H1 (cell line): ENCODE data around the gene KCNE1. TPM values are rescaled to one million over a fixed set of nuclear protein-coding genes. Genes with fewer than 3 reads are reported as not detected.

Source experiments
- CBX5 ChIP-seq: fragments of 300-800, 300-1000 bp; sonication (generic); IDR thresholded peaks from 2 replicates; pipeline ENCODE4 v1.7.1; 2016; ENCODE audit warnings: antibody characterized with exemption, low read length, low read depth
- CBX8 ChIP-seq: fragments of 300-800, 300-1000 bp; sonication (generic); IDR thresholded peaks from 2 replicates; pipeline ENCODE4 v1.7.1; 2016; ENCODE audit warnings: low read depth, low read length, borderline replicate concordance
- CHD1 ChIP-seq: IDR thresholded peaks from 2 replicates; pipeline ENCODE4 v1.6.1; 2012; ENCODE audit warnings: low read depth, low read length, improper control_type of control experiment
- E2F6 ChIP-seq: IDR thresholded peaks from 2 replicates; pipeline ENCODE4 v1.6.1; 2012; ENCODE audit warnings: inconsistent platforms
- HDAC2 ChIP-seq, 2 experiments: fragments of 300-600 bp in 1 of 2; sonication (generic) in 1 of 2; IDR thresholded peaks; 2 replicates each; pipeline ENCODE4 v1.6.1; 2011 to 2012; ENCODE audit warnings: low read depth in 2 of 2, low read length in 2 of 2, mild to moderate bottlenecking in 2 of 2, moderate library complexity in 2 of 2, borderline replicate concordance in 1 of 2, inconsistent platforms in 1 of 2
- JUN ChIP-seq: IDR thresholded peaks from 2 replicates; pipeline ENCODE4 v1.6.1; 2011; ENCODE audit warnings: low read depth, mild to moderate bottlenecking, improper control_type of control experiment, low read length
- KDM4A ChIP-seq: IDR thresholded peaks from one replicate; pipeline ENCODE4 v1.7.1; 2012; ENCODE audit warnings: low read depth, mild to moderate bottlenecking, moderate library complexity, low read length, inconsistent platforms; ENCODE audit not compliant: severe bottlenecking
- KDM5A ChIP-seq: fragments of 200-600 bp; IDR thresholded peaks from 2 replicates; pipeline ENCODE4 v1.7.1; 2012; ENCODE audit warnings: mild to moderate bottlenecking, low read length, inconsistent platforms, mixed read lengths
- NRF1 ChIP-seq: IDR thresholded peaks from 2 replicates; pipeline ENCODE4 v1.6.1; 2011; ENCODE audit warnings: mild to moderate bottlenecking, low read depth, low read length, improper control_type of control experiment
- PHF8 ChIP-seq: fragments of 200-600 bp; sonication (generic); conservative IDR thresholded peaks from 2 replicates; pipeline ENCODE4 v1.7.1; 2012; ENCODE audit warnings: low read depth, mild to moderate bottlenecking, inconsistent platforms, low read length, moderate library complexity
- POLR2A ChIP-seq, 2 experiments: IDR thresholded peaks; 1 replicate in 1 of 2; 2 replicates in 1 of 2; pipeline ENCODE4 v1.6.1; 2011; ENCODE audit warnings: low read depth in 2 of 2, low read length in 2 of 2, mild to moderate bottlenecking in 2 of 2; ENCODE audit errors: control extremely low read depth in 1 of 2
- POU5F1 ChIP-seq: IDR thresholded peaks from 2 replicates; pipeline ENCODE4 v1.6.1; 2011; ENCODE audit warnings: low read depth, mild to moderate bottlenecking, low read length, moderate library complexity
- RAD21 ChIP-seq, 2 experiments: IDR thresholded peaks in 1 of 2; conservative IDR thresholded peaks in 1 of 2; 2 replicates each; pipeline ENCODE4 v1.6.1; 2011; ENCODE audit warnings: low read depth in 2 of 2, low read length in 2 of 2, improper control_type of control experiment in 1 of 2, inconsistent platforms in 1 of 2, mild to moderate bottlenecking in 1 of 2, moderate library complexity in 1 of 2
- RBBP5 ChIP-seq: IDR thresholded peaks from 2 replicates; pipeline ENCODE4 v1.7.1; 2012; ENCODE audit warnings: low read depth, mild to moderate bottlenecking, inconsistent platforms, low read length, moderate library complexity, borderline replicate concordance
- RFX5 ChIP-seq: IDR thresholded peaks from 2 replicates; pipeline ENCODE4 v1.6.1; 2011; ENCODE audit warnings: low read depth, low read length, improper control_type of control experiment, borderline replicate concordance
- SAP30 ChIP-seq: fragments of 300-600 bp; sonication (generic); IDR thresholded peaks from 2 replicates; pipeline ENCODE4 v1.7.1; 2012; ENCODE audit warnings: low read length, moderate library complexity, mild to moderate bottlenecking, inconsistent platforms; ENCODE audit not compliant: insufficient read depth, insufficient replicate concordance
- SIX5 ChIP-seq: IDR thresholded peaks from 2 replicates; pipeline ENCODE4 v1.6.1; 2011; ENCODE audit warnings: mild to moderate bottlenecking, low read depth, low read length
- SP1 ChIP-seq: IDR thresholded peaks from 2 replicates; pipeline ENCODE4 v1.6.1; 2011; ENCODE audit warnings: low read depth, low read length
- SRF ChIP-seq: IDR thresholded peaks from 2 replicates; pipeline ENCODE4 v1.6.1; 2011; ENCODE audit warnings: mild to moderate bottlenecking, low read depth, low read length, moderate library complexity
- TAF1 ChIP-seq: IDR thresholded peaks from 2 replicates; pipeline ENCODE4 v1.6.1; 2011; ENCODE audit warnings: mild to moderate bottlenecking, low read depth, low read length
- TCF12 ChIP-seq: IDR thresholded peaks from 2 replicates; pipeline ENCODE4 v1.6.1; 2011; ENCODE audit warnings: low read depth, mild to moderate bottlenecking, low read length
- TEAD4 ChIP-seq: IDR thresholded peaks from 2 replicates; pipeline ENCODE4 v1.6.1; 2012; ENCODE audit warnings: low read depth, low read length, inconsistent platforms, mixed read lengths
- ZNF274 ChIP-seq: IDR thresholded peaks from 2 replicates; pipeline ENCODE4 v1.7.0; 2012; ENCODE audit warnings: low read length, borderline replicate concordance; ENCODE audit errors: extremely low read depth
- polyA plus RNA-seq, 7 experiments: library from polyadenylated mRNA; depleted of rRNA in 3 of 7; stranded (reverse) in 5 of 7; unstranded in 2 of 7; fragments of >200 nt in 5 of 7; fragments of 200-250 nt in 2 of 7; gene quantifications; 1 replicate in 5 of 7; 2 replicates in 1 of 7; 4 replicates in 1 of 7; pipeline versions ENCODE4 v1.2.1 to v1.2.3, GENCODE V29; 2011 to 2013; ENCODE audit warnings: missing spikeins in 2 of 7, mixed read lengths in 2 of 7
- total RNA-seq: library from RNA; stranded (reverse); fragmentation: NEBNext Ultra II Directional; extraction: Animal tissue kit (Norgen Biotek cat#: 25700); gene quantifications from 2 replicates; pipeline ENCODE4 v1.2.1, GENCODE V29; 2021

KCNE1 gene
- total and polyA plus RNA-seq, 2 of the 8 experiments (the other 6 are each of a cell fraction or from before 2014, with no cell fraction given): 0.08 to 0.28 TPM

GRCh38 chr21:34526618-34527290 lies 14.7 kb upstream of the KCNE1 start (continued):
- TF ChIP-seq TAF1: no peak
- no peak for TF ChIP-seq E2F6
- no peak for TF ChIP-seq CBX8
- TF ChIP-seq SAP30: no peak
- no peak for TF ChIP-seq ZNF274
- no peak for TF ChIP-seq SRF
- no peak for TF ChIP-seq RFX5
- TF ChIP-seq JUN: peak; percentile 57; the same call in 1 of the 2 replicates
- TF ChIP-seq RBBP5: no peak
- peak; percentile 77 for TF ChIP-seq TEAD4
- no peak for TF ChIP-seq NRF1
- no peak for TF ChIP-seq SIX5
- 0 out of 2 replicates have a peak, but pooled peaks have one; percentile 8 for TF ChIP-seq SP1
- no peak for TF ChIP-seq RAD21 (IDR thresholded peaks at IDR 0.05 in 1 of 2, conservative IDR thresholded peaks at IDR 0.05 in 1 of 2; ENCODE audit: low read depth in 2 of 2, low read length in 2 of 2)
- no peak for TF ChIP-seq POU5F1
- TF ChIP-seq POLR2A (IDR thresholded peaks at IDR 0.05; ENCODE audit: control extremely low read depth in 1 of 2, low read depth in 2 of 2, low read length in 2 of 2): no peak
- no peak for TF ChIP-seq PHF8
- no peak for TF ChIP-seq CHD1
- TF ChIP-seq HDAC2 (IDR thresholded peaks at IDR 0.05; ENCODE audit: borderline replicate concordance in 1 of 2, low read depth in 2 of 2, low read length in 2 of 2): no peak
- TF ChIP-seq TCF12: 0 out of 2 replicates have a peak, but pooled peaks have one; percentile 39
- no peak for TF ChIP-seq CBX5
- TF ChIP-seq KDM5A: no peak
- TF ChIP-seq KDM4A: no peak
- TF ChIP-seq, all 59 proteins: peak for 8
